ENCODE results near the gene TSPAN9.

TSPAN9 gene

GRCh38 chr12:3250034-3250433, 172.9 kb downstream of the TSPAN9 start:
- ATAC-seq (replicated peaks), result no peak
- Mint-ChIP-seq H3K27me3 (peaks cover 13 to 21% of the 10 kb centered on the region in 2 donors), H3K4me1 (peaks cover 20 to 24% of the 10 kb centered on the region in 2 donors), H3K27ac (peak overlapping the region; percentile 14), H3K36me3 (no peaks in the 10 kb centered on the region), H3K4me3 (no peak overlapping the region), H3K9me3 (peaks cover 0 to 2% of the 10 kb centered on the region in 2 donors)
- DNase-seq, result no peak

GRCh38 chr12:3250576-3250975, 173.4 kb downstream of the TSPAN9 start:
- Mint-ChIP-seq H3K9me3 (peaks cover 0 to 2% of the 10 kb centered on the region in 2 donors), H3K27ac (no peak overlapping the region), H3K27me3 (peaks cover 13 to 21% of the 10 kb centered on the region in 2 donors), H3K36me3 (no peaks in the 10 kb centered on the region), H3K4me1 (peaks cover 20 to 24% of the 10 kb centered on the region in 2 donors), H3K4me3 (no peak overlapping the region)
- no peak for DNase-seq
- ATAC-seq (replicated peaks), result no peak

- peaks cover 13 to 21% of the 10 kb centered on the region in 2 donors for H3K27me3 Mint-ChIP-seq
- ATAC-seq (replicated peaks) (no peak), DNase-seq (no peak)
- H3K27ac Mint-ChIP-seq, result no peak overlapping the region
- no peak overlapping the region for H3K4me3 Mint-ChIP-seq
- H3K4me1 Mint-ChIP-seq, result peaks cover 20 to 24% of the 10 kb centered on the region in 2 donors
- H3K36me3 Mint-ChIP-seq, result no peaks in the 10 kb centered on the region
- no peaks in the 10 kb centered on the region for H3K9me3 Mint-ChIP-seq
These were observed 173.9 kb downstream of the TSPAN9 start for GRCh38 chr12:3251067-3251466.

- Mint-ChIP-seq H3K9me3 (no peaks in the 10 kb centered on the region), H3K27me3 (peaks cover 13 to 21% of the 10 kb centered on the region in 2 donors), H3K27ac (no peak overlapping the region), H3K36me3 (no peaks in the 10 kb centered on the region), H3K4me1 (peaks cover 20 to 24% of the 10 kb centered on the region in 2 donors), H3K4me3 (no peak overlapping the region)
- no peak for ATAC-seq (replicated peaks)
- no peak for DNase-seq
These were observed 174.5 kb downstream of the TSPAN9 start for GRCh38 chr12:3251691-3252090.

GRCh38 chr12:3252450-3252891, 175.3 kb downstream of the TSPAN9 start:
- Mint-ChIP-seq H3K27ac (no peak overlapping the region), H3K4me1 (peaks cover 20 to 21% of the 10 kb centered on the region in 2 donors), H3K9me3 (no peaks in the 10 kb centered on the region), H3K27me3 (peaks cover 13 to 21% of the 10 kb centered on the region in 2 donors), H3K36me3 (no peaks in the 10 kb centered on the region), H3K4me3 (no peak overlapping the region)
- ATAC-seq (replicated peaks) (no peak), DNase-seq (no peak)

- no peaks in the 10 kb centered on the region for H3K36me3 Mint-ChIP-seq
- ATAC-seq (replicated peaks), result no peak
- no peak overlapping the region for H3K4me3 Mint-ChIP-seq
- no peak for DNase-seq
- peaks cover 8 to 10% of the 10 kb centered on the region in 2 donors for H3K4me1 Mint-ChIP-seq
- H3K9me3 Mint-ChIP-seq, result no peaks in the 10 kb centered on the region
- no peak overlapping the region for H3K27ac Mint-ChIP-seq
- peaks cover 7 to 21% of the 10 kb centered on the region in 2 donors for H3K27me3 Mint-ChIP-seq
These were observed 176.6 kb downstream of the TSPAN9 start for GRCh38 chr12:3253682-3254275.

GRCh38 chr12:3255057-3255456, 177.9 kb downstream of the TSPAN9 start:
- H3K4me3 Mint-ChIP-seq, result no peak overlapping the region
- peaks cover 9 to 21% of the 10 kb centered on the region in 2 donors for H3K27me3 Mint-ChIP-seq
- ATAC-seq (replicated peaks) (no peak), DNase-seq (no peak)
- H3K27ac Mint-ChIP-seq, result no peak overlapping the region
- H3K4me1 Mint-ChIP-seq, result peaks cover 0 to 2% of the 10 kb centered on the region in 2 donors
- H3K9me3 Mint-ChIP-seq, result no peaks in the 10 kb centered on the region
- no peaks in the 10 kb centered on the region for H3K36me3 Mint-ChIP-seq

GRCh38 chr12:3256103-3256631, 179.0 kb downstream of the TSPAN9 start:
- H3K27me3 Mint-ChIP-seq, result peaks cover 9 to 14% of the 10 kb centered on the region in 2 donors
- H3K4me3 Mint-ChIP-seq, result no peak overlapping the region
- no peak overlapping the region for H3K27ac Mint-ChIP-seq
- no peak for DNase-seq
- H3K36me3 Mint-ChIP-seq, result no peaks in the 10 kb centered on the region
- no peak for ATAC-seq (replicated peaks)
- no peaks in the 10 kb centered on the region for H3K9me3 Mint-ChIP-seq
- H3K4me1 Mint-ChIP-seq, result no peaks in the 10 kb centered on the region

GRCh38 chr12:3257411-3257810, 180.2 kb downstream of the TSPAN9 start:
- no peaks in the 10 kb centered on the region for H3K4me1 Mint-ChIP-seq
- H3K27ac Mint-ChIP-seq, result no peak overlapping the region
- no peaks in the 10 kb centered on the region for H3K36me3 Mint-ChIP-seq
- no peak overlapping the region for H3K4me3 Mint-ChIP-seq
- no peak for ATAC-seq (replicated peaks)
- peaks cover 9 to 10% of the 10 kb centered on the region in 2 donors for H3K27me3 Mint-ChIP-seq
- H3K9me3 Mint-ChIP-seq, result no peaks in the 10 kb centered on the region
- no peak for DNase-seq

- DNase-seq (no peak), ATAC-seq (replicated peaks) (no peak)
- Mint-ChIP-seq H3K4me1 (no peaks in the 10 kb centered on the region), H3K36me3 (no peaks in the 10 kb centered on the region), H3K9me3 (no peaks in the 10 kb centered on the region), H3K4me3 (no peak overlapping the region), H3K27ac (no peak overlapping the region), H3K27me3 (peaks cover 10 to 14% of the 10 kb centered on the region in 2 donors)
These were observed 182.8 kb downstream of the TSPAN9 start for GRCh38 chr12:3259973-3260372.

GRCh38 chr12:3261782-3262359, 184.7 kb downstream of the TSPAN9 start:
- H3K27me3 Mint-ChIP-seq, result peaks cover 18 to 19% of the 10 kb centered on the region in 2 donors

GRCh38 chr12:3262470-3262869, 185.3 kb downstream of the TSPAN9 start:
- H3K27ac Mint-ChIP-seq, result no peak overlapping the region
- no peaks in the 10 kb centered on the region for H3K9me3 Mint-ChIP-seq
- ATAC-seq (replicated peaks) (no peak), DNase-seq (no peak)
- no peaks in the 10 kb centered on the region for H3K36me3 Mint-ChIP-seq
- no peaks in the 10 kb centered on the region for H3K4me1 Mint-ChIP-seq
- H3K4me3 Mint-ChIP-seq, result no peak overlapping the region
- H3K27me3 Mint-ChIP-seq, result peaks cover 18 to 19% of the 10 kb centered on the region in 2 donors

More at GRCh38 chr12:3261782-3262359, 184.7 kb downstream of the TSPAN9 start:
- ATAC-seq (replicated peaks) (no peak), DNase-seq (no peak)
- H3K4me1 Mint-ChIP-seq, result no peaks in the 10 kb centered on the region
- H3K4me3 Mint-ChIP-seq, result no peak overlapping the region
- H3K27ac Mint-ChIP-seq, result no peak overlapping the region
- H3K36me3 Mint-ChIP-seq, result no peaks in the 10 kb centered on the region
- no peaks in the 10 kb centered on the region for H3K9me3 Mint-ChIP-seq

GRCh38 chr12:3263282-3263681, 186.1 kb downstream of the TSPAN9 start:
- DNase-seq, result no peak
- Mint-ChIP-seq H3K27ac (no peak overlapping the region), H3K4me3 (no peak overlapping the region), H3K36me3 (no peaks in the 10 kb centered on the region), H3K9me3 (no peaks in the 10 kb centered on the region), H3K4me1 (no peaks in the 10 kb centered on the region), H3K27me3 (peaks cover 20 to 22% of the 10 kb centered on the region in 2 donors)
- no peak for ATAC-seq (replicated peaks)

- H3K36me3 Mint-ChIP-seq, result no peaks in the 10 kb centered on the region
- no peak overlapping the region for H3K27ac Mint-ChIP-seq
- ATAC-seq (replicated peaks), result no peak
- H3K9me3 Mint-ChIP-seq, result no peaks in the 10 kb centered on the region
- H3K4me1 Mint-ChIP-seq, result no peaks in the 10 kb centered on the region
- DNase-seq, result no peak
- H3K27me3 Mint-ChIP-seq, result peaks cover 26 to 28% of the 10 kb centered on the region in 2 donors
- H3K4me3 Mint-ChIP-seq, result no peak overlapping the region
These were observed 187.1 kb downstream of the TSPAN9 start for GRCh38 chr12:3263939-3264922.
